ENCODE results near the gene ADAMTSL1.

Gene ADAMTSL1

GRCh38 chr9:18666986-18667772 lies 193.2 kb downstream of the ADAMTSL1 start:
- no peak for DNase-seq

DNA sequence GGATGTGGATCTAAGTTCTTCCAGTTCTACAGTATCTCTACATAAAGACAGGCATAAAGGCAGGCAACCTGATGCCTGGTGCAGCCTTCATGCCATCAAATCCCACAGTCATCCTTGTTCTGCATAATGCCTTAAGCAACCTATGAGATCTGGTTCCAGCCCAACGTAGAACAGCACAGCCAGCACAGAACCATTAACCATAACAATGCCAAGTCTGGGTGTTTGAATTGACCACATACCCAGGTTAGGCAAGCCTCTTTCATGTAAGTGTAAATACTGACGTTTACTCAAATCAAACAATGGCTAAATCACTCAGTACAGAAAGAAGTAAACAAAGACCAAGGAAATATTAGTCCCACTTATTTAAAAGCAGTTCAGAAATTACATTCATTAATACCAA lies 195.0 kb downstream of the ADAMTSL1 start:
- no peak for DNase-seq

DNA sequence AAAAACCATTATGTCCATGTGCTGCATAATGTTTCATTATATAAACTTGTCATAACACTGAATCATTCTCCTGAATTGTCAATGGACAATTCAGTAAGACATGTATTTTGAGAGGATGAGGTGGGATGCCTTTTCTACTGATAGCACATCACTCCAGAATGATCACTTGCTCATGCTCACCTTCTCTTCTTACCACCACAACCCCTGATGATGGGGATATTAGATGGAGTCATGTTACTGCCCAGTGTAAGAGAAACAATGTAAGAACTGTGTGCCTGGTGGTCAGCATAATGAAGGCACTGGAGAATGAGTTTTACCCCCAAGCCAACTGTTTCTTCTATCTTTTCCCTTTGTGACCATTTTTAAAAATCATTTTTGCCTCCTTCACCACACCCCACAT lies 198.8 kb downstream of the ADAMTSL1 start:
- no peak for DNase-seq

DNA sequence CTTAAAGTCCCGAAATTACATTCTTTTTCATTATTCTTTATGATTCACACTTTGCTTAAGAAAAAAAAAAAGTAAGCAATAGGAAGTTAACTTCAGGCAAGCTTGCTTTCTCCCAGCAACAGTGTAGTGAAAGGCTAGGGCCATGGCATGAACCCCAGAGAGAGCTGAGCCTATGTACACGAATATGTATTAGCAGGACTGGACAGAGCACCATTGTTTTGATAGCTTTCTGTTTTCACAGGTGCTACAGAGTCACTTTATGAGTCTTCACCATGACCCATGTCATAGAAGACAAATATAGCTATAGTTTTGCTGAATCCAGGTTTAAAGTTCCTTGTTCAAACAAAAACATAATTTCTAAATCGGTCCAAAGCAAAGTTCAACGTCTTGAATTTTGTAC lies 199.2 kb downstream of the ADAMTSL1 start:
- DNase-seq, result no peak

DNA sequence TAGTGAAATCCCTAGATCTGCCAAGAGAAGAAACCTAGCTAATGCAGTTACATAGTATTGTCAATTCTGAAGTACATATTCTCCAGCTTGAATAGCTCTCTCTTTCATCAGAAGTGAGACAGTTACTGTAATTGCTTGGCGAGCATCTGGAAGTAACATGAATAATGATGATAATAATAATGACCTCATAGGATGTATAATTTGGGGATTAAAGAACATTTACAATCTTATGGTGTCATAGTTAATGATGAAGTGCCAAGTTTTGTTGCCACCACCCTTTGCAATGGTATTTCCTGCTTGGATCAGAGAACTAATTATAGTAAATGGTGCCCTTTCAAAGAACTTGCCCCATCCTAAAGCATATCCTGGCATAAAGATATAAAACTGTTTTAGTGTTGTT lies 201.4 kb downstream of the ADAMTSL1 start:
- DNase-seq, result no peak

DNA sequence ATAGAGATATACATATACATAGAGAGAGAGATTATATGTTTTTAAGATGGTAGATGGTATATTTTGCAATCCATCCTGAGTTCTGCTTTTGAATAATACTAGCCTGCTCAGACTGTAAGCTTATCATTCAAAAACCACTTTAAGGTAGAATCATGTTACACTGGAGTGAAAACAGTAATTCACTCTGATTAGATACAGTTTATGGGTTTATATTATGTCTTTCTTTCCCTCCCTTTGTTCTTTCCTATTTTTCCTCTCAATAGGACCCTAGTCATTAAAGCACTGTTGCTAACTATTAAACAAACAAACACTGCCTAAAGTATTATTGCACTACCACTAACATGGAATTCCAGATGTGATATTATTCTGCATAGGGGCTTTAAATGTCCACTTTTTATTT lies 202.0 kb downstream of the ADAMTSL1 start:
- DNase-seq, result no peak

DNA sequence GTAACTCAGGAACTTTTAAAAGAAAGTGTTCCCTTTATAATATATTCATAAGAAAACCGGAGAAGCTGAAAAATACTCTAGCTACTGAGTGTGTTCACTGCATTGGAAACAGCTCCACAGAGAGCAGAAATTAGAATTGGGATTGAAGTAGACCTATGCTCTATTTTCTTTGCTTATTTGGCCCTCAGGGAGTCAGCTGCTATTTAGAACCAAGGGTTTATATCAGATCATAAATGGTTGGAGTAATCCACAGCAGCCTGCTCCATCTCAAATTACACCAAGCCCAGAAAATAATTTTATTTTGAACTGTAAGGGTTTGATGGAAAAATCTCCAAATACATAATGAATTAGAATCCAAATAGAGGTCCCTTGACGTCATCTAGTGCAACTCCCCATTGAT lies 202.6 kb downstream of the ADAMTSL1 start:
- DNase-seq, result no peak

- DNase-seq, result no peak
Observed at GRCh38 chr9:18678821-18679590, 205.1 kb downstream of the ADAMTSL1 start.

GRCh38 chr9:18682907-18683306 lies 209.0 kb downstream of the ADAMTSL1 start:
- DNase-seq, result no peak

GRCh38 chr9:18683312-18683711 lies 209.4 kb downstream of the ADAMTSL1 start:
- DNase-seq, result no peak

- no peak for DNase-seq
Observed at GRCh38 chr9:18683851-18684250, 209.9 kb downstream of the ADAMTSL1 start.

DNA sequence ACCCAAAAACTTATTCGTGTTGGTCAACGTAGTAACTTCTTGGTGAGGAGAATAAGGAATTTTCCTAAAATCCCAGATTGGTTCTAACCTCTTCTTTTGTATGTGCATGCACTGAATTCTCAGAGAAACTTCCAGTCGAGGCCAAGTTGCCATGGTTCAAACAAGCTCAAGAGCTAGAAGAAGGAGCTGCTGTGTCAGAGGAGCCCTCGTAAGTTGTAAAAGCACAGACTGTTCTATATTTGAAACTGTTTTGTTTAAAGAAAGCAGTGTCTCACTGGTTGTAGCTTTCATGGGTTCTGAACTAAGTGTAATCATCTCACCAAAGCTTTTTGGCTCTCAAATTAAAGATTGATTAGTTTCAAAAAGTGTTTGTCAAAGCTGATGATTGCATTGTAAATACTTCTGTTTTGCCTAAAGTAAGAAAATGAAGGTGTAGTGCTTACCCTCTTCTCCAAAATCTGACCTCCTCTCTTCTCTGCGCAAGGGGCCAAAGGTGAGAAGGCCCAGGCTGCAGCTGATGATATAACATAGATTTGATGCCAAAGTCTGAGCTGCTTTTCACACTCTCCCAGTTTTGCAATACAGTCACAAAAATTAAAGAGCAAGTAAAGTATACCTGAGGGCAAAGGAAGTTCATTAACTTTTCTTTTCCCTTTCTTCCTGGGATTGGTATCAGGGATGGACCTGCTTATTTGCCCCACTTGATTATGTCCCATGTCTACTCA lies 210.8 kb downstream of the ADAMTSL1 start:
- DNase-seq, result no peak

- no peak for DNase-seq
Observed at GRCh38 chr9:18688581-18689565, 214.9 kb downstream of the ADAMTSL1 start.

GRCh38 chr9:18689921-18690320 lies 216.0 kb downstream of the ADAMTSL1 start:
- DNase-seq, result no peak

GRCh38 chr9:18692268-18692667 lies 218.3 kb downstream of the ADAMTSL1 start:
- DNase-seq, result no peak

DNA sequence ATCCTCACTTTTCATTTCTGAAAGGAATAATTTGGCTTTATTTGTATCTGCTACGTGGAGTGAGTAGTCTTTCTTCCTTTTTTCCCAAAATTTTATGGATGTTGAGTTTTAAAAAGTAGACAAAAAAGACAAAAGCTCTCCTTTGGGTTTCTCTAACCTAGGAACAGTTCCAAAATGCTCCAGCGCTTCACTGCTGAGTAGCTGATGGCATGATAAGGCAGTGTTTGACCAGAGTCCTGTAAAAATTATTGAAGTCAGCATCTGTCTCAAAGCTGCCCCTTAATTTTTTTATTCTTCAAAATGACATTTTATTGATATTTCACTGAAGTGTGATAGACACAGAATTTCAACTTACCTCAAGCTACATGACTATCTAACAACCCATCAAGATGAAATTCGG lies 219.0 kb downstream of the ADAMTSL1 start:
- no peak for DNase-seq

GRCh38 chr9:18694959-18695668 lies 221.2 kb downstream of the ADAMTSL1 start:
- DNase-seq, result no peak

GRCh38 chr9:18698992-18699391 lies 225.0 kb downstream of the ADAMTSL1 start:
- DNase-seq, result no peak

DNA sequence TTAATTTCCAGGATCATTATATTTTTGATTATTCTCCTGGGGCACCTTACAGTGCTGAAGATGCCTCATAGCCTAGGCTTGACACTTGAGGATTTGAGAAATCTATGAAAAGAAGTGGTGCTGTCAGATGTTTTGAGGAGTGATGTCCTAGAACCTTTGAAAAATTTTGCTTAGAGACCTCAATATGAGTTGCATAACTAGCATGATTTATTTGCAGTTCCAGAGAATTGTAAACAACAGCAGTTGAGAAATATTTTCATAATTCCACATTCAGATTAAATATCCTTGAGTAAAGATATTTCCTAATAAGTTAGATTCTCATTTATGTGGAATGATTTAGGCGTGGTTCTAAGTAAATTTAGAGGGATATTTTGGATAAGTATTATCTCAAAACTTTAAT lies 225.8 kb downstream of the ADAMTSL1 start:
- DNase-seq, result no peak

DNA sequence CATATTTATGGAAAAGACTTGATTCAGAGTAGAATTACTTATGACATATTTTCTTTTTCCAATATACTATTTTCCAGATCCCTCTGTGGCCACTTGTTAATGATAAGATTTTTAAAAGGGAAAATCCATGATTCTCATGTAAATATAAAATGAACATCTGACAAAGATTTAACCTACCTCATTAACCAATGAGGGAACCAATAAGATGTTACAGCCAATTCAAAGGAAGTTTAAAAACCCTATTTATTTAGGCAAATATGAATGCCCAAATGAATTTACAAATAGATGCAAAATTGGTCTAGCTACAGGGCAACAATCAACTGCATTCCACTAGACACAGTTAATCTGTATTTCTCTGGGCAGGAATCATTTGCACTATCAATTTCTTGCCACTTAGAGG lies 226.8 kb downstream of the ADAMTSL1 start:
- no peak for DNase-seq

DNA sequence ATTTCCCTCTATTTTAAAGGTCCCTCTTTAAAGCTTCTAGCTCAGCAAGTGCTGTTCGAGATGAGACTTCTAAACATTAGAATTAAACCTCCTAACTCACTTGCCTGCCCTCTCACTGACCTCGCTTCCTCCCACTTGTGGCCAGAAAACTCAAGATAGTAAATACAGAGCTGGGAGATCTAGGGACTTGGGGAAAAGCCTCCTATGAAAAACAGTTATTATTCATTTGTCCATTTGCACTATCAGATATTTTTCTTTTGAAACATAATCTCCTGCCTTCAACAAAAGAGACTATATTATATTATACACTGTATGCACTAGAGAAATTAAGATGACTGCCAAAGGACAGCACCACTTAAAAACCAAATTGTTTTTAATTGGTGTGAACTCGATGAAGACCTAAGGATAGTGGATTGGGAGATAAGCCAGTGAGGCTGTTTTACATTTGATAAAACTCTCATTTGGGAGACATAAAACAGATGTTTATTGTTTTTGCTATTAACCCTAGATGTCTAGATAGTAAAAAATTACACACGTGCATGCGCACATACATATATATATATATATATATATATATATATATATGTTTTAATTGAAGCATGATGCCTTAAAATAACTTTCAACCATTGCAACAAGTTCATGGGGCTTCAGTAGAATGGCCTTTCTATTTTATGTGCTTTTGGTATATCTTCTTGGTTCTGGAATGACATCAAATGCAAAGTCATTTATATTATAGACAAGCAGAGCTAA lies 229.4 kb downstream of the ADAMTSL1 start:
- no peak for DNase-seq

All from stimulated activated CD4-positive, alpha-beta T cell treated with anti-CD3 and anti-CD28 coated beads, Interleukin-2, amount 100 ng/mL, for 48 hours (primary cell).